GM06990 (cell line): ENCODE results near the gene CALD1.

Source experiments
- DNase-seq: peaks from one replicate; pipeline ENCODE4 v3.0.0-alpha.2; 2011; ENCODE audit not compliant: insufficient read length; ENCODE audit errors: extremely low read depth
- H3K27me3 ChIP-seq: replicated peaks from 2 replicates; pipeline ENCODE4 v1.6.0; 2011; ENCODE audit warnings: low read length; ENCODE audit not compliant: control insufficient read depth, insufficient read depth
- H3K36me3 ChIP-seq: 2 replicates; pipeline ENCODE4 v1.5.1; 2011; ENCODE audit warnings: low read length; ENCODE audit not compliant: control insufficient read depth, insufficient read depth
- H3K4me3 ChIP-seq: replicated peaks from 2 replicates; pipeline ENCODE4 v1.5.1; 2011; ENCODE audit warnings: low read depth, mild to moderate bottlenecking, control low read depth, low read length
- TF ChIP-seq, protein P1 (sequence below): IDR thresholded peaks from 2 replicates; pipeline ENCODE4 v1.5.1; 2011; ENCODE audit warnings: low read length, control low read depth, mild to moderate bottlenecking, inconsistent platforms; ENCODE audit not compliant: insufficient read depth, poor library complexity, severe bottlenecking

The CALD1 gene

DNA sequence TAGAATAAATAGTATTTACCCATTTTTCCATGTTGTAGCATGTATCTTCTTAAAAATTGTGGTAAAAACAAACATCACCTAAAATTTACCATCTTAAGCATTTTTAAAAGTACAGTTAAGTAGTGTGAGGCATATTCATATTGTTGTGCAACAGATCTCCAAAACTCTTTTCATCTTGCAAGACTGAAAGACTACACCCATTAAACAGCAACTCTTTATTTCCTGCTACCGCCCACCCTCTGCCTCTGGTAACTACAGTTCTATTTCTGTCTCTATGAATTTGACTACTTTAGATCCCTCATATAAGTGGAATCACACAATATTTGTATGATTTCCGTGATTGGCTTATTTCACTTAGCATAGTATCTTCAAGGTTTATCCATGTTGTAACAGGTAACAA is 166.8 kb downstream of the CALD1 start:
- no peaks in the 10 kb centered on the region for H3K36me3 ChIP-seq
- DNase-seq = no peak
- TF ChIP-seq, protein P1, sequence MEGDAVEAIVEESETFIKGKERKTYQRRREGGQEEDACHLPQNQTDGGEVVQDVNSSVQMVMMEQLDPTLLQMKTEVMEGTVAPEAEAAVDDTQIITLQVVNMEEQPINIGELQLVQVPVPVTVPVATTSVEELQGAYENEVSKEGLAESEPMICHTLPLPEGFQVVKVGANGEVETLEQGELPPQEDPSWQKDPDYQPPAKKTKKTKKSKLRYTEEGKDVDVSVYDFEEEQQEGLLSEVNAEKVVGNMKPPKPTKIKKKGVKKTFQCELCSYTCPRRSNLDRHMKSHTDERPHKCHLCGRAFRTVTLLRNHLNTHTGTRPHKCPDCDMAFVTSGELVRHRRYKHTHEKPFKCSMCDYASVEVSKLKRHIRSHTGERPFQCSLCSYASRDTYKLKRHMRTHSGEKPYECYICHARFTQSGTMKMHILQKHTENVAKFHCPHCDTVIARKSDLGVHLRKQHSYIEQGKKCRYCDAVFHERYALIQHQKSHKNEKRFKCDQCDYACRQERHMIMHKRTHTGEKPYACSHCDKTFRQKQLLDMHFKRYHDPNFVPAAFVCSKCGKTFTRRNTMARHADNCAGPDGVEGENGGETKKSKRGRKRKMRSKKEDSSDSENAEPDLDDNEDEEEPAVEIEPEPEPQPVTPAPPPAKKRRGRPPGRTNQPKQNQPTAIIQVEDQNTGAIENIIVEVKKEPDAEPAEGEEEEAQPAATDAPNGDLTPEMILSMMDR = no peak
- no peaks in the 10 kb centered on the region for H3K27me3 ChIP-seq
- no peak overlapping the region for H3K4me3 ChIP-seq

DNA sequence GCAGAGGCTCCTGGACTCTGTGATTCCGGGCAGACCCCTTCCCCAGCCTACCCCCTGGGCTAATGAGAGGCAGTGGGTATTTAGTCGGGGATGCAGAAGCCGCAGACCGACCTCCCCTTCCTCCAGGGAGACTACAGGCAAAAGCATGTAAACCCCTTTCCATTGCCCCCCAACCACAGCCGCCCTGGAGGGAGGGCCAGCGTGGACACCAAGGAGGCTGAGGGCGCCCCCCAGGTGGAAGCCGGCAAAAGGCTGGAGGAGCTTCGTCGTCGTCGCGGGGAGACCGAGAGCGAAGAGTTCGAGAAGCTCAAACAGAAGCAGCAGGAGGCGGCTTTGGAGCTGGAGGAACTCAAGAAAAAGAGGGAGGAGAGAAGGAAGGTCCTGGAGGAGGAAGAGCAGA is 167.9 kb downstream of the CALD1 start:
- no peaks in the 10 kb centered on the region for H3K27me3 ChIP-seq
- H3K36me3 ChIP-seq = no peaks in the 10 kb centered on the region
- DNase-seq = no peak
- TF ChIP-seq, protein P1 = no peak
- no peak overlapping the region for H3K4me3 ChIP-seq

DNA sequence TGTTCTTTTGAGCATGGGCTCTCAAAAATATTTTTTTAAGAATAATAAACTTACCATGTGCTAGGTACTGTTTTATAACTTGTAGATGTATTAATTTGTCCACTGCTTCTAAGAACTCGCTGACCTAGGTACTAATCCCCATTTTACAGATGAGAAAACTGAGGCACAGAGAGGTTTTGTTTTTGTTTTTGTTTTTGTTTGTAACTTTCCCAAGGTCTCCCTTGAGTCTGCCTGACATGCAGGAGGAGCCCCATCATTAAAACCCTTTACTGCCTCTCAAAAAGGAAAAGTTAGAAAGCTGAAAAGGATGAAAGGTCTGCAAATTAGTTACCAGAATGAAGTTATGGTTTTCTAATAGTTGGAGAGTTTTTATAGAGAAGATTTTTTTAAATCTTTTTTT is 168.4 kb downstream of the CALD1 start:
- no peak overlapping the region for H3K4me3 ChIP-seq
- no peaks in the 10 kb centered on the region for H3K36me3 ChIP-seq
- TF ChIP-seq, protein P1 = no peak
- DNase-seq = no peak
- no peaks in the 10 kb centered on the region for H3K27me3 ChIP-seq

DNA sequence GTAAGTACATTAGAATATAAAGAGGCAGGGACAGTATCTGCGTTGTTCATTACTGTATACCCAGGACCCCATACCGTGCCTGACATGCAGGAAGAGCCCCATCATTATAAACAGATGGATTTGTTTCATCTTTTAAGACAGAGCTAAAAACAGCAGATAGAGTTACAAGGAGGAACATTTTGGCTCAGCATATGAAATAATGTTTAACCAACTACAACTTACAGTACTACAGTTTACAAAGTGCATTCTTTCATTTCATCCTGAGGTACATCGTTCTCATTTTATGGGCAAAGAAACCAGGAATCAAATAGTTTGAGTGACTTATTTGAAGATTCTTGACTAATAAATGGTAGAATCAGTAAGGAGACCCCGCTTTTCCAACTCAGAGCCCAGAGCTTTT is 168.8 kb downstream of the CALD1 start:
- H3K36me3 ChIP-seq = no peaks in the 10 kb centered on the region
- no peaks in the 10 kb centered on the region for H3K27me3 ChIP-seq
- DNase-seq = no peak
- TF ChIP-seq, protein P1 = no peak
- H3K4me3 ChIP-seq = no peak overlapping the region

GRCh38 chr7:134948736-134949135 is 169.3 kb downstream of the CALD1 start:
- Histone ChIP-seq H3K27me3 (no peaks in the 10 kb centered on the region), H3K4me3 (no peak overlapping the region), H3K36me3 (no peaks in the 10 kb centered on the region)
- TF ChIP-seq, protein P1 = no peak
- DNase-seq = no peak

DNA sequence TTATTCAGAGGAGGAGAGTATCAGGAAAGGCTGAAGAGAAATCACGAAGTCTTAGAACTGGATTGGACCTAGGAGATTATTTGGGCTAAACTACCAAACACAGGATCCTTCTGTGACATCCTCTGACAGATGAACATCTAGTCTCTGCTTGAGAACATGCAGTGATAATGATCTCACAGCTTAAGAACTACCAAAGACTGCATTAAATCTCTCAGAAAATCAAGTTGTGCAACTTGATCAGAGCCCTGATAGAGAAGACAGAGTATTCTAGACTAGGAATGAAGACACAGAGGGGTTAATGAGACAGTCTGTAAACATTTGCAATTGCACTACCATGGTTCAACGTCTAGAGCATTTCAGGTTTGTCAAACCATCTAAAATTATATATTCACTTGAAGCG is 169.7 kb downstream of the CALD1 start:
- no peak for DNase-seq
- TF ChIP-seq, protein P1 = no peak
- Histone ChIP-seq H3K4me3 (no peak overlapping the region), H3K27me3 (no peaks in the 10 kb centered on the region), H3K36me3 (no peaks in the 10 kb centered on the region)
